Rectal smooth muscle tissue (tissue), 1 donor: ENCODE results near the gene AGL.
A peak's percentile ranks its signal among the peaks of the same experiment; 100 is the strongest.
"Not testable (repeated sequence)": the region's sequence is repeated elsewhere in the genome, so short reads cannot be mapped to it uniquely, and the experiment has no call there.

Source experiments
- H3K27ac ChIP-seq: one replicate; pipeline ENCODE4 v1.7.0; 2013; ENCODE audit warnings: low read depth, low read length, inconsistent platforms
- H3K27me3 ChIP-seq: one replicate; pipeline ENCODE4 v1.7.0; 2013; ENCODE audit warnings: low read length; ENCODE audit not compliant: control insufficient read depth, insufficient read depth
- H3K36me3 ChIP-seq: one replicate; pipeline ENCODE4 v1.7.0; 2013; ENCODE audit warnings: low read length; ENCODE audit not compliant: control insufficient read depth, insufficient read depth
- H3K4me1 ChIP-seq: one replicate; pipeline ENCODE4 v1.7.0; 2013; ENCODE audit warnings: low read length; ENCODE audit not compliant: control insufficient read depth, insufficient read depth
- H3K4me3 ChIP-seq: one replicate; pipeline ENCODE4 v1.7.0; 2013; ENCODE audit warnings: low read length
- H3K9ac ChIP-seq: one replicate; pipeline ENCODE4 v1.7.0; 2013; ENCODE audit warnings: low read length

The AGL gene

GRCh38 chr1:99955375-99955774 lies 105.2 kb downstream of the AGL start:
- no peaks in the 10 kb centered on the region for H3K36me3 ChIP-seq
- H3K4me1 ChIP-seq, result no peaks in the 10 kb centered on the region
- no peak overlapping the region for H3K9ac ChIP-seq
- no peak overlapping the region for H3K4me3 ChIP-seq
- H3K27me3 ChIP-seq, result no peaks in the 10 kb centered on the region
- H3K27ac ChIP-seq, result no peak overlapping the region

DNA sequence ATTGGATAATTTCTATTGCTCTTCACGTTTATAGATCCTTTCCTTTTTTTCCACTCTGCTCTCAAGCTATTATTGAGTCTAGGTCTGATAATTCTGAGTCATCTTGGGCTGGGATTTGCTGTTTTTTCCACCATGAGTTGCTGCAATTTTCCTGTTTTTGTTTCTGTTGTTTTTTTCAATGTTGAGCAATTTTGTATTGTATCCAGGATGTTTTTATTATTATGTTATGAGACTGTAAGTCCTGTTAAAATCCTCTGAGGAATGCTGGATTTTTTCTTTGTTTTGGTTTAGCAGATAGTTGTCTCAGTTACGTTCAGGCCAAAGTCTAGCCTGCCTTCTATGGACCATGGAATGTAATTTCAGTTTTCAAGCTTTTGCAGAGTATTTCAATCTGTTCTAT lies 106.6 kb downstream of the AGL start:
- Histone ChIP-seq H3K9ac (no peak overlapping the region), H3K27me3 (no peaks in the 10 kb centered on the region), H3K4me1 (no peaks in the 10 kb centered on the region), H3K27ac (no peak overlapping the region), H3K36me3 (no peaks in the 10 kb centered on the region), H3K4me3 (no peak overlapping the region)

DNA sequence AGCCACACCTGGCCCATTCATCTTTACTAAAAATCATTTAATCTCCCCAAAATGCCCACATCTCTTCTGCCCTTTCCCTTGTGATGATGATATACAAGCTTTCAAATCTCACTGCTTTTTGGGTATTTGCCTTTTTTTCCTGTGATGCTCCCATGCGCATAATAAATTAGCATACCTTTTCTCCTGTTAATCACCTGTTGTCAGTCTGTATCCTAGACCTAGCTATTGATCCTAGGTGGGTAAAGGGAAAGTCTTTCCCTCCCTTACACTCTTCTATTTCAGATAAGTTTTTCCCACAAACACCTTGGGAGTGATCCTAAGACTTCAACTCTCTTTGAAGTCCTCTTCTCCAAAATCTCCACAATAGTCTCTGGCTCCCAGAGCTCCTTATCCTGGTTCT lies 107.7 kb downstream of the AGL start:
- no peak overlapping the region for H3K9ac ChIP-seq
- no peak overlapping the region for H3K4me3 ChIP-seq
- H3K36me3 ChIP-seq, result no peaks in the 10 kb centered on the region
- H3K27ac ChIP-seq, result no peak overlapping the region
- H3K4me1 ChIP-seq, result no peaks in the 10 kb centered on the region
- H3K27me3 ChIP-seq, result no peaks in the 10 kb centered on the region

DNA sequence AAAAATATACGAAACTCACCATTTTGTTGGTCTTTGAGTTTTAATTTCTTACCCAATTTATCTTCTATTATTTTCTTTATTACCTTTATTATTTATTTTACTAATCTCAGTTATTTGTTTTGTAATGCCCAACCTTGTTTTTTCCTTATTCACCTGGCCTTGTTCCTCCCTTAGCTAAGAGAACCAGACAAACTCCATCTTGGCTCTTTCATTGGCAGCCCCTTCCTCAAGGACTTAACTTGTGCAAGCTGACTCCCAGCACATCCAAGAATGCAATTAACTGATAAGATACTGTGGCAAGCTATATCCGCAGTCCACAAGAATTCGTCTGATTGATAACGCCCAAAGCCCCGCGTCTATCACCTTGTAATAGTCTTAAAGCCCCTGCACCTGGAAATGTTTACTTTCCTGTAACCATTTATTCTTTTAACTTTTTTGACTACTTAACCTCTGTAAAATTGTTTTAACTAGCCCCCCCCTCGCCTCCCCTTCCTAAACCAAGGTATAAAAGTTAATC lies 109.1 kb downstream of the AGL start:
- not testable (repeated sequence) for H3K4me1 ChIP-seq, H3K36me3 ChIP-seq, H3K27me3 ChIP-seq, H3K27ac ChIP-seq, H3K9ac ChIP-seq, H3K4me3 ChIP-seq

DNA sequence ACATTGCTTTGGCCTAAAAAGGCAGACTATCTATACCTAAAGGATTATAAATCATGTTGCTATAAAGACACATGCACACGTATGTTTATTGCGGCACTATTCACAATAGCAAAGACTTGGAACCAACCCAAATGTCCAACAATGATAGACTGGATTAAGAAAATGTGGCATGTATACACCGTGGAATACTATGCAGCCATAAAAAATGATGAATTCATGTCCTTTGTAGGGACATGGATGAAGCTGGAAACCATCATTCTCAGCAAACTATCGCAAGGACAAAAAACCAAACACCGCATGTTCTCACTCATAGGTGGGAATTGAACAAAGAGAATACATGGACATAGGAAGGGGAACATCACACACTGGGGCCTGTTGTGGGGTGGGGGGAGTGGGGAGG lies 110.1 kb downstream of the AGL start:
- not testable (repeated sequence) for H3K9ac ChIP-seq, H3K4me3 ChIP-seq, H3K36me3 ChIP-seq, H3K4me1 ChIP-seq, H3K27ac ChIP-seq, H3K27me3 ChIP-seq

- Histone ChIP-seq H3K27ac (no peak overlapping the region), H3K36me3 (no peaks in the 10 kb centered on the region), H3K9ac (no peak overlapping the region), H3K27me3 (no peaks in the 10 kb centered on the region), H3K4me3 (no peak overlapping the region), H3K4me1 (no peaks in the 10 kb centered on the region)
Measured at GRCh38 chr1:99963041-99963795, 113.1 kb downstream of the AGL start.

DNA sequence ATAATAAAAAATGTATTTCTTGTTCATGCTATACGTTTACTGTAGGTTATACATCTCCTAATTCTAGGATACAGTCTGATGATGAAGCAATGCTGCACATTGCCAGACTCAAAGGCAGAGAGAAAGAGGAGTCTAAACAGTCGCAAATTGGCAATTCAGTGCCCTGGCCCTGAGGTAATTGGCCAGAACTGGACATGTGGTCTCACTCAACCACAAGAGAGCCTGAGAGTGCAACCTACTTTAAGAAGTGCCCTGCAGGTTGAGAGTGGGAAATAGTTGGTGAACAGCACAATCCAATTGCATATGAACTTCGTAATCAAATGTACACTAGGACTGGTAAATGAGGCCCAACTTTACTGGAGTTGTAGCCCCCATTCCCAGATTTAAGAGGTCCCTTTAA lies 114.6 kb downstream of the AGL start:
- Histone ChIP-seq H3K27ac (no peak overlapping the region), H3K9ac (no peak overlapping the region), H3K4me3 (no peak overlapping the region), H3K36me3 (no peaks in the 10 kb centered on the region), H3K27me3 (no peaks in the 10 kb centered on the region), H3K4me1 (no peaks in the 10 kb centered on the region)

GRCh38 chr1:99965646-99966375 lies 115.7 kb downstream of the AGL start:
- no peak overlapping the region for H3K27ac ChIP-seq

DNA sequence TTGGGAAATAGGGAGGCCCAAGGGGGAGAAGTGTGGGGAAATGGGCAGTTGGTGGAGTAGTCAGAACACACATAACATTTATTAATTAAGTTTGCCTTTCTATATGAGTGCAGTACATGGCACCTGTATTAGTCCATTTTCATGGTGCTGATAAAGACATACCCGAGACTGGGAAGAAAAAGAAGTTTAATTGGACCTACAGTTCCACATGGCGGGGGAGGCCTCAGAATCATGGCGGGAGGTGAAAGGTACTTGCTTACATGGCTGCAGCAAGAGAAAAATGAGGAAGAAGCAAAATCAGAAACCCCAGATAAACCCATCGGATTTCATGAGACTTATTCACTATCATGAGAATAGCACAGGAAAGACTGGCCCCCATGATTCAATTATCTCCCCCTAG lies 118.1 kb downstream of the AGL start:
- Histone ChIP-seq H3K9ac (no peak overlapping the region), H3K4me1 (no peaks in the 10 kb centered on the region), H3K4me3 (no peak overlapping the region), H3K27ac (no peak overlapping the region), H3K27me3 (no peaks in the 10 kb centered on the region), H3K36me3 (no peaks in the 10 kb centered on the region)

More at GRCh38 chr1:99965646-99966375, 115.7 kb downstream of the AGL start:
- Histone ChIP-seq H3K36me3 (no peaks in the 10 kb centered on the region), H3K9ac (no peak overlapping the region), H3K4me1 (no peaks in the 10 kb centered on the region), H3K27me3 (no peaks in the 10 kb centered on the region), H3K4me3 (no peak overlapping the region)

DNA sequence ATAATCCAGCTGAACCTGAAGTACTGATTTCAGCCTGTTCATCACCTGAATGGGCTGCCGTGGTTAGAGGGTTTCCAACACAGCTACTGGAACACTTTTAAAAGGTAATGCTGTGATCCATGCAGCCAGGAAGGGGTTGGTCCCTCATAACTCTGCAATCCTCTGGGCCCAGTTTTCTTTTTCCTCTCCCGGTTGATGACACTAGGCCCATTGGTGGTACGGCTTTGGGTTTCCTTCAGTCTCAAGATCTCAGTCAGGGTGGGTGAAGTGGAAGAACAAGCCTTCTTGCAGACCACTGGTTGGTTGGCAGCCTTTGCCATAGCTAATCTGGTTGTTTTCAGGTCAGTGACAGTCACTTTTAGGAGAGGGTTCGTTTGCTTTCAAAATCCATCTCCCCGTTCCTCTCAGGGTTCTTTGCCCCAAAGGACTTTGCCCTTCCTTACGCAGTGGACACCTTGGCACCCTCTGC lies 119.1 kb downstream of the AGL start:
- Histone ChIP-seq H3K36me3 (no peaks in the 10 kb centered on the region), H3K4me3 (peak overlapping the region; percentile 98), H3K27me3 (no peaks in the 10 kb centered on the region), H3K4me1 (no peaks in the 10 kb centered on the region), H3K9ac (peak overlapping the region; percentile 91), H3K27ac (peak overlapping the region; percentile 72)

DNA sequence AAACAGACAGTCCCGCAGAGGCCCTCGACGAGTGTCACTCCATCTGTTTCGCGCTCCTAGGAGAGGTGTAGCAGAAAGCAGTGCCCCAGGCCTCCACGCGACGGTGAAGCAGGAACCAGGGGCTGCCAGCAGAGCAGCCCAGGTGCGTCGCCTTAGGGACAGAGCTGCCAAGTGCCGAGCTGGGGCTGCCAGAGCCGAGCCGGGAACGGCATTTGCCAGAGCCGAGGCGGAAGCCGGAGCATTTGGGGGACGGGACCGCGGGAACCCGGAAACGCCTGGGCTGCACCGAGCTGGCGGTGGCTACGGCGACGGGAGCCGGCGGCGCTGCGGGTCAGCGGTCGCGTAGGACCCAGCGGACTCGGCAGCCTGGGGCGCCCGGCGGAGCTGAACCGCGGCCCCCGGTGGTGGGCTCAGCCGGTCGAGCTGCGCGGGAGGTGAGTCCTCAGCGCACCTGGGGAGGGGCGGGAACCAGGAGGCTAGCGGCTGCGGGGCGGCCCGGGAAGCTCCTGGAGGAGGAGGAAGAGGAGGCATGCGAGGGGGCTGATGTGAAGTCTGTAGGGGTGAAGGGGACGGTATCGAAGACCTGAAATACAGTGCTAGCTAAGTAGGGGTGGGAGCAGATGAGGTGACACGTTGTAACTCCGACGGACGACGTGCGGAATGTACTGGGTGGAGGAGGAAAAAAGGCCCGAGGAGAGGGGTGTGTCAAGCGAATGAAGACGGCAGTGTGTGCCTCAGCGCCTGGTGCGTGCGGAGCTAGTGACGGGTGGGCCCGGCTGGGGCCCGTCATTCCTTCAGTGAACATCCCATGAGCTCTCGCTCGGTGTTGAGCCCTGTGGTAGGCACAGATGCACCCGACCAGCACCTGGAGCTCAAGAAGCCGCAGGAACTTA lies 119.8 kb downstream of the AGL start, which contains the start of gene SLC35A3:
Gene SLC35A3 (plus strand): TSS at position 268 of the 893 bp plus-strand sequence. CDS start 23,559 bp downstream, outside the sequence.
- H3K4me1 ChIP-seq, result no peaks in the 10 kb centered on the region
- no peaks in the 10 kb centered on the region for H3K36me3 ChIP-seq
- H3K27ac ChIP-seq, result peak within 1 kb of the TSS; percentile 72
- peak within 1 kb of the TSS; percentile 91 for H3K9ac ChIP-seq
- H3K27me3 ChIP-seq, result no peaks in the 10 kb centered on the region
- peak within 1 kb of the TSS; percentile 98 for H3K4me3 ChIP-seq

DNA sequence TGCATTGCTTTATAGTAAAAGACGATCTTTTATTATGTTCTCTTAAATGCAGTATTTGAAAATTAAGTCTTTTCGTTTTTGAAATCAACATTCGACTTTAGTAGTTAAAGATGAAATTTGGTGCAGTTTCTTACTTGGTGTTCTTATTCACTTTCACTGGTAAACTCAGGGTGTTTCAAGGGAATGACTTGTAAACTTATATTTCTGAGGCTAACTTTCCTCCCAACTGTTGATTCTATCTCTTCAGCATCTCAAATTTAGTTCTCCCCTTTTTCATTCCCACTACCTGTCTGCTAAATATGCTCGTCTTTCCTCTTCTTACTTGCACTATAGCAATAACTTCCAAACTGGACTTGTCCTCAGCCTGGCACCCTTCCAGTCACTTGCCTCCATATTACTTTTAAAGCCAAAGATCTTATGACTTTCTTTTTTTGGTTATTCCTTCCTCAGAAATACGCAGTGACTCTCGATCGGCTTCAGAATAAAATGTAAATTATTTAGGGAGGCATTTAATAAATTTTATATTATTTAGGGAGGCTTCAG lies 120.6 kb downstream of the AGL start:
- Histone ChIP-seq H3K4me3 (peak overlapping the region; percentile 98), H3K9ac (no peak overlapping the region), H3K27me3 (no peaks in the 10 kb centered on the region), H3K36me3 (no peaks in the 10 kb centered on the region), H3K4me1 (no peaks in the 10 kb centered on the region), H3K27ac (no peak overlapping the region)
